Mesodermal cell (in vitro differentiated cells): ENCODE results near the gene MT1B.

Experiments used
- H3K27ac ChIP-seq: 2 replicates; pipeline ENCODE4 v1.7.0; 2013; ENCODE audit warnings: mild to moderate bottlenecking, low read depth, low read length, moderate library complexity; ENCODE audit not compliant: severe bottlenecking
- H3K36me3 ChIP-seq: 2 replicates; pipeline ENCODE4 v1.7.1; 2013; ENCODE audit warnings: mild to moderate bottlenecking, low read length, moderate library complexity; ENCODE audit not compliant: control insufficient read depth, insufficient read depth
- H3K4me1 ChIP-seq: one replicate; pipeline ENCODE4 v1.7.1; 2013; ENCODE audit warnings: mild to moderate bottlenecking, low read length; ENCODE audit not compliant: insufficient read depth, control insufficient read depth, poor library complexity, severe bottlenecking
- H3K4me3 ChIP-seq: 2 replicates; pipeline ENCODE4 v1.7.0; 2013; ENCODE audit warnings: low read length, control low read depth, mild to moderate bottlenecking; ENCODE audit not compliant: insufficient read depth, poor library complexity, severe bottlenecking; ENCODE audit errors: extremely low read depth
- H3K9me3 ChIP-seq: 2 replicates; pipeline ENCODE4 v1.7.1; 2013; ENCODE audit warnings: mild to moderate bottlenecking, low read length, moderate library complexity; ENCODE audit not compliant: control insufficient read depth
- WGBS, 2 experiments: methylation state at CpG; one replicate each; pipeline ENCODE4 v1.1.5; 2013; ENCODE audit warnings: missing lambda C conversion rate in 2 of 2; ENCODE audit not compliant: insufficient coverage in 2 of 2; 5-methylcytosine and 5-hydroxymethylcytosine counted together

The MT1B gene

GRCh38 chr16:56679078-56679730 is 27.5 kb downstream of the MT1B start:
- Histone ChIP-seq H3K36me3 (no peaks in the 10 kb centered on the region), H3K4me1 (peaks cover 4% of the 10 kb centered on the region), H3K4me3 (no peak overlapping the region), H3K27ac (no peak overlapping the region), H3K9me3 (no peaks in the 10 kb centered on the region)
- 91 to 100% methylated on average over 1 of the region's 3 CpGs for WGBS, 2 experiments

- WGBS, 2 experiments, result 73 to 89% methylated on average over 5 of the region's 6 CpGs
- H3K9me3 ChIP-seq, result no peaks in the 10 kb centered on the region
- no peaks in the 10 kb centered on the region for H3K36me3 ChIP-seq
- H3K4me1 ChIP-seq, result peaks cover 4% of the 10 kb centered on the region
- no peak overlapping the region for H3K27ac ChIP-seq
- H3K4me3 ChIP-seq, result no peak overlapping the region
These were observed 28.1 kb downstream of the MT1B start for GRCh38 chr16:56679818-56680217.

GRCh38 chr16:56681939-56682702 is 30.4 kb downstream of the MT1B start, which contains the start of gene MT1X:
MT1X (plus strand) TSS chr16:56682470; CDS start chr16:56682541, 71 bp downstream.
- H3K4me3 ChIP-seq, result peak within 1 kb of the TSS; percentile 35
- H3K9me3 ChIP-seq, result no peaks in the 10 kb centered on the region
- H3K36me3 ChIP-seq, result no peaks in the 10 kb centered on the region
- H3K4me1 ChIP-seq, result peaks cover 4% of the 10 kb centered on the region
- 2 to 3% methylated on average over 37 to 42 of the region's 49 CpGs for WGBS, 2 experiments
- no peak within 1 kb of the TSS for H3K27ac ChIP-seq

- Histone ChIP-seq H3K9me3 (no peaks in the 10 kb centered on the region), H3K4me1 (peaks cover 4% of the 10 kb centered on the region), H3K36me3 (no peaks in the 10 kb centered on the region), H3K4me3 (peak overlapping the region; percentile 35), H3K27ac (no peak overlapping the region)
- WGBS, 2 experiments, result 38% methylated on average over 2 to 3 of the region's 8 CpGs
These were observed 31.2 kb downstream of the MT1B start for GRCh38 chr16:56682703-56683397.

GRCh38 chr16:56683424-56684172 is 31.9 kb downstream of the MT1B start:
- Histone ChIP-seq H3K4me1 (peaks cover 4% of the 10 kb centered on the region), H3K27ac (no peak overlapping the region), H3K36me3 (no peaks in the 10 kb centered on the region), H3K9me3 (no peaks in the 10 kb centered on the region), H3K4me3 (no peak overlapping the region)
- 72 to 77% methylated on average over 3 of the region's 5 CpGs for WGBS, 2 experiments

GRCh38 chr16:56684256-56684925 is 32.7 kb downstream of the MT1B start:
- no peak overlapping the region for H3K4me3 ChIP-seq
- 67 to 71% methylated on average over 1 to 2 of the region's 4 CpGs for WGBS, 2 experiments

GRCh38 chr16:56684926-56685590 is 33.4 kb downstream of the MT1B start:
- no peaks in the 10 kb centered on the region for H3K36me3 ChIP-seq
- H3K4me1 ChIP-seq, result peaks cover 4% of the 10 kb centered on the region
- 88 to 95% methylated on average over 2 to 3 of the region's 4 CpGs for WGBS, 2 experiments
- no peak overlapping the region for H3K27ac ChIP-seq
- no peak overlapping the region for H3K4me3 ChIP-seq
- no peaks in the 10 kb centered on the region for H3K9me3 ChIP-seq

More at GRCh38 chr16:56684256-56684925, 32.7 kb downstream of the MT1B start:
- Histone ChIP-seq H3K4me1 (peaks cover 4% of the 10 kb centered on the region), H3K36me3 (no peaks in the 10 kb centered on the region), H3K27ac (no peak overlapping the region), H3K9me3 (no peaks in the 10 kb centered on the region)

- 89 to 97% methylated on average over 5 to 7 of the region's 7 CpGs for WGBS, 2 experiments
- Histone ChIP-seq H3K4me3 (no peak overlapping the region), H3K9me3 (no peaks in the 10 kb centered on the region)
These were observed 35.1 kb downstream of the MT1B start for GRCh38 chr16:56686758-56687157.

GRCh38 chr16:56688762-56689161 is 37.1 kb downstream of the MT1B start:
- no peaks in the 10 kb centered on the region for H3K4me1 ChIP-seq
- no peak overlapping the region for H3K27ac ChIP-seq
- no peak overlapping the region for H3K4me3 ChIP-seq
- H3K9me3 ChIP-seq, result no peaks in the 10 kb centered on the region
- WGBS, 2 experiments, result 47 to 71% methylated on average over 1 of the region's 1 CpG
- H3K36me3 ChIP-seq, result no peaks in the 10 kb centered on the region

More at GRCh38 chr16:56686758-56687157, 35.1 kb downstream of the MT1B start:
- no peak overlapping the region for H3K27ac ChIP-seq
- peaks cover 4% of the 10 kb centered on the region for H3K4me1 ChIP-seq
- H3K36me3 ChIP-seq, result no peaks in the 10 kb centered on the region
